ENCODE data around the gene SORL1. TPM values are rescaled to one million over a fixed set of nuclear protein-coding genes. Genes with fewer than 3 reads are reported as not detected.

Gene SORL1
- total RNA-seq, 1 donor from 2014 or later: 7.1 TPM

DNA sequence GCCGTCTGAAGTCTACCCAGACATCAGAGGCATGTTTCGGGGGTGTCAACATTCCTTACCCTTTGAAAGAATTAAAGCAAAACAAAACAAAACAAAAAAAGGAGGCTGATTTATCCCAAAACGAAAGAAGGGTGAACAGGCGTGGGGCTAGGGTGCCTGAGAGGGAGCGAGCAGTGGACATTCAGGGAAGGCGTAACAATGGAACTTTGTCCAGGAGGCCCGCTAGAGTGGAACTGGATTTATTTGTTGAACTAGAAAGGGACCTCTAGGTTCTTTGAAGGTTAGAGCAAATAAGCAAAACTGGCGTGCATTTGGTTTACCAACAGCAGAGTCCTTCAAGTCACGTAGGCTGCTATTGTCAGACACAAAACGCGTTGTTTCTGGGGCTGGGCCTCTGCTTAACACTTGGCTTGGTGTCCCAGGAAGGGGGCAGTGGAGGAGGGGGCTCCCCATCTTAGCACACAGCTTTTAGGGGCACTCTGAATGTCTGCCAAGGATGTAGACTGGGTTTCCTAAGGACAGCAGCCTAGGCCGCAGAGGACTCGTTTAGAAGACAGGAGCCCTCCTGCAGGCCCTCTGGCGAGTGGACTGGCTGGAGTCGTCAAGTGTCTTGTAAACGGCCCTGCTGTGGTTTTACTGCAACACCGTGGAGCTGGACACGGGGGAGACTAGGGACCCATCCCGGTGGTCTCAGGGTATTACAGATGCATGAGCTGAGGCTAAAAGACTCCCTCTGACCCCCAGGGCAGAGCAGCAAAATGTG, 204.4 kb downstream of the SORL1 start:
- Histone ChIP-seq H3K36me3 (no peaks in the 10 kb centered on the region), H3K9me3 (replicated peaks) (no peaks in the 10 kb centered on the region), H3K27ac (replicated peaks) (peak overlapping the region; percentile 92), H3K27me3 (ENCODE audit: low read depth) (no peaks in the 10 kb centered on the region), H3K4me3 (peak overlapping the region; percentile 66), H3K4me1 (peaks cover 21% of the 10 kb centered on the region)
- peak; percentile 14 for DNase-seq
- TF ChIP-seq, protein P1, sequence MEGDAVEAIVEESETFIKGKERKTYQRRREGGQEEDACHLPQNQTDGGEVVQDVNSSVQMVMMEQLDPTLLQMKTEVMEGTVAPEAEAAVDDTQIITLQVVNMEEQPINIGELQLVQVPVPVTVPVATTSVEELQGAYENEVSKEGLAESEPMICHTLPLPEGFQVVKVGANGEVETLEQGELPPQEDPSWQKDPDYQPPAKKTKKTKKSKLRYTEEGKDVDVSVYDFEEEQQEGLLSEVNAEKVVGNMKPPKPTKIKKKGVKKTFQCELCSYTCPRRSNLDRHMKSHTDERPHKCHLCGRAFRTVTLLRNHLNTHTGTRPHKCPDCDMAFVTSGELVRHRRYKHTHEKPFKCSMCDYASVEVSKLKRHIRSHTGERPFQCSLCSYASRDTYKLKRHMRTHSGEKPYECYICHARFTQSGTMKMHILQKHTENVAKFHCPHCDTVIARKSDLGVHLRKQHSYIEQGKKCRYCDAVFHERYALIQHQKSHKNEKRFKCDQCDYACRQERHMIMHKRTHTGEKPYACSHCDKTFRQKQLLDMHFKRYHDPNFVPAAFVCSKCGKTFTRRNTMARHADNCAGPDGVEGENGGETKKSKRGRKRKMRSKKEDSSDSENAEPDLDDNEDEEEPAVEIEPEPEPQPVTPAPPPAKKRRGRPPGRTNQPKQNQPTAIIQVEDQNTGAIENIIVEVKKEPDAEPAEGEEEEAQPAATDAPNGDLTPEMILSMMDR (IDR thresholded peaks at IDR 0.05; ENCODE audit: borderline replicate concordance): no peak
- intact Hi-C loops (cut with micrococcal nuclease): loop anchor here (5.0 to 10.0 kb wide), 2 partner anchors 448 to 546 kb away; no protein-coding TSS in a partner anchor

DNA sequence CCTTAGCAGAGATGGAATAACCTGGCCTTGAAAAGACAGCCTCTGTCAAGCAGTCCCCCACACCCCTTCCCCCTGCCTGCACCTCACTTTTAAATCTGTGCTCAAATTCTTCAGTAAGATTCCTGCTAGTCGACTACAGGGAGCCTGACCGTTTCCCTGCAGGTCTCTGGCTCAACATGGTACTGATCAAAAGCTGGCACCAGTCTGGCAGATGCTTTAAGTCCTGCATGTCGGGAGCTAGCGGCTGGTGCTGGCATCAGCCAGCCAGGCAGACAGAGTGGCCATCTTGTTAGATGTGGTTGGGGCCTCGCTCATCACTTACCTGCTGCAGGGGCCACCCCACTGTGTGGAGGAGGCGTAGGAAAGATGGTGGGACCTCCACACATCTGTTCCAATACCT, 205.0 kb downstream of the SORL1 start:
- no peak overlapping the region for H3K4me3 ChIP-seq
- H3K9me3 ChIP-seq (replicated peaks): no peaks in the 10 kb centered on the region
- TF ChIP-seq, protein P1 (IDR thresholded peaks at IDR 0.05; ENCODE audit: borderline replicate concordance): no peak
- no peaks in the 10 kb centered on the region for H3K36me3 ChIP-seq
- H3K27me3 ChIP-seq (ENCODE audit: low read depth): no peaks in the 10 kb centered on the region
- H3K27ac ChIP-seq (replicated peaks): peak overlapping the region; percentile 92
- intact Hi-C loops (cut with micrococcal nuclease): loop anchor here (5.0 to 10.0 kb wide), 2 partner anchors 448 to 545 kb away; no protein-coding TSS in a partner anchor
- DNase-seq: no peak
- H3K4me1 ChIP-seq: peaks cover 21% of the 10 kb centered on the region

DNA sequence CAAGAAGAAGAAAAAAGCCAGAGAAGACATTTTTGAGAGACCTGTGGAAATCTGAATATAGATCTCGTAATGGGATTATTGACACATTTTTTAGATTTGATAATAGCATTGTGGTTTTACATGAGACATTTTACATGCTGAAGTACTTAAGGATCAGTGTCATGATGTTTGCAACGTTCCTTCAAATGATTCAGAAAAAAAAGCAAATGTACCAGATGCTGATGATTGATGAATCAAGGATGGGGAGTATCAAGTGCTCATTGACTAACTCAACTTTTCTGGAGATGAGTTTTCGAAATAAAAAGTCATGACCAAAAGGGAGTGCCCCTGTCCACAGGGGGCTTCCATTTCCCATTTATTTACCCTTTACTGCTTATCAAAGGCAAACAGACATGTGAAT, 207.7 kb downstream of the SORL1 start:
- Histone ChIP-seq H3K4me3 (no peak overlapping the region), H3K27ac (replicated peaks) (no peak overlapping the region), H3K36me3 (no peaks in the 10 kb centered on the region), H3K4me1 (peaks cover 20% of the 10 kb centered on the region), H3K27me3 (ENCODE audit: low read depth) (peaks cover 7% of the 10 kb centered on the region), H3K9me3 (replicated peaks) (no peaks in the 10 kb centered on the region)
- intact Hi-C loops (cut with micrococcal nuclease): loop anchor here (5.0 to 10.0 kb wide), 2 partner anchors 445 to 542 kb away; no protein-coding TSS in a partner anchor
- TF ChIP-seq, protein P1 (IDR thresholded peaks at IDR 0.05; ENCODE audit: borderline replicate concordance): no peak
- DNase-seq: no peak

DNA sequence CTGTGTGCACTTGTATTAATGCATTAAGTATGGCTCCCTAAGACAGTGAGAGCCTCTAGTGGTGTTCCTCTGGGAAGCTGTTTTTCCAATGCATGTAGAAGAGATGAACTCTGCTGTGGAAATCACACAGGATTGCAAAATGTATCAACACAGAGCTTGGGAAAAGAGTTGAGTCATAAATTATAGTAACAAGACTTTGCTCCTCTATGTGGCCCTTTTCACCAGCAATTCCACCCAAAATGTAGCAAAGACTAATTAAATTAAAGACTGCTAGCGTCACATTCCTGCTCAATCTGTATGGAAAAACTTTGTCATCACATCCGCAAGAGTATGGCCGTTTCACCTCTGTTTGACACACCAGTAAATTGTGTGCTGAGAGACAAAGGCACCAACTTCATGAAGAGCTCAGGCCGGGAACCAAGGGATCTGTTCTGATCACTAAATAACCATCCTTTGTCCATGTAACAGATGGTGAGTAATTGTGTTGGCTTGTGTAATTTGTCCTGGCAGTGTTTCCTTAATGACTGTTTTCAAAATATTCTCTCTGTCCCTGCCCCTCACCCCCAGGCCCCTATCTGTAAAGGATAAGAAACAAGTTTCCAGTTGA, 209.9 kb downstream of the SORL1 start:
- TF ChIP-seq, protein P1 (IDR thresholded peaks at IDR 0.05; ENCODE audit: borderline replicate concordance): no peak
- no peak overlapping the region for H3K4me3 ChIP-seq
- peaks cover 15% of the 10 kb centered on the region for H3K27me3 ChIP-seq (ENCODE audit: low read depth)
- no peaks in the 10 kb centered on the region for H3K36me3 ChIP-seq
- no peaks in the 10 kb centered on the region for H3K9me3 ChIP-seq (replicated peaks)
- no peak for DNase-seq
- intact Hi-C loops (cut with micrococcal nuclease): no loop called here
- H3K4me1 ChIP-seq: peaks cover 4% of the 10 kb centered on the region
- H3K27ac ChIP-seq (replicated peaks): peak overlapping the region; percentile 24

DNA sequence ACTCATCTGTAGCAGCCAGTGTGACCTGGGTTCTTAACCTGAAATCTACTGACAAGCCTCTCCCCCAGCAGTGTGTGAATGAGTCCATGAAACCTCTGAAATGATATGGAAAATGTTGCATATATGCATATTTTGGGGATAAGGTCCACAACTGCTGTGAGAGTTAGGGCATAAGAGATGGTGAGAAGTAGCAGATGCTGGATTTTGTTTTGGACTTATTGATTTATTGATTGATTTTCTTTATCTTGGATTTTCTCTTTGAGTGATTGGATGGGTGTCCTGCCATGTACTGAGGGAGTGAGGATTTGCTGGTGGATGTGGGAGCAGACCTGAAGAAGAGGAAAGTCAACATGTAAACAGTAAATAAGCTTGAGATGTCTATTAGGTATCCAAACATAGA, 212.0 kb downstream of the SORL1 start:
- H3K4me3 ChIP-seq: no peak overlapping the region
- no peak overlapping the region for H3K27ac ChIP-seq (replicated peaks)
- DNase-seq: no peak
- H3K36me3 ChIP-seq: no peaks in the 10 kb centered on the region
- H3K27me3 ChIP-seq (ENCODE audit: low read depth): peaks cover 15% of the 10 kb centered on the region
- H3K4me1 ChIP-seq: no peaks in the 10 kb centered on the region
- TF ChIP-seq, protein P1 (IDR thresholded peaks at IDR 0.05; ENCODE audit: borderline replicate concordance): no peak
- intact Hi-C loops (cut with micrococcal nuclease): no loop called here
- H3K9me3 ChIP-seq (replicated peaks): peaks cover 5% of the 10 kb centered on the region
